Neural cell (in vitro differentiated cells): ENCODE measurements around the gene SLAMF1. TPM values are rescaled to one million over a fixed set of nuclear protein-coding genes. Genes with fewer than 3 reads are reported as not detected.

Experiments
- H2AFZ ChIP-seq: fragments of 200-600, 300-800 bp; sonication (generic), shearing (Covaris generic); 2 replicates; pipeline ENCODE4 v1.6.0; 2014; ENCODE audit warnings: low read depth, mild to moderate bottlenecking, antibody characterized with exemption, low read length, moderate library complexity
- H3F3A ChIP-seq: fragments of 200-600 bp; shearing (Covaris generic); 2 replicates; pipeline ENCODE4 v1.6.1; 2016; ENCODE audit warnings: mild to moderate bottlenecking, moderate library complexity, mixed read lengths, antibody characterized with exemption, low read length; ENCODE audit not compliant: insufficient read depth, poor library complexity, severe bottlenecking
- H3K27ac ChIP-seq: fragments of 200-600, 300-800 bp; sonication (generic), shearing (Covaris generic); 2 replicates; pipeline ENCODE4 v1.5.1; 2014; ENCODE audit warnings: mild to moderate bottlenecking, low read length, moderate library complexity
- H3K27me3 ChIP-seq: fragments of 300-800, 200-600 bp; sonication (generic), shearing (Covaris generic); 2 replicates; pipeline ENCODE4 v1.6.0; 2014; ENCODE audit warnings: mild to moderate bottlenecking, low read depth, low read length, moderate library complexity; ENCODE audit not compliant: insufficient read depth
- H3K36me3 ChIP-seq: fragments of 300-800, 200-600 bp; sonication (generic), shearing (Covaris generic); 2 replicates; pipeline ENCODE4 v1.5.1; 2014; ENCODE audit warnings: mild to moderate bottlenecking, antibody characterized with exemption, low read length, moderate library complexity; ENCODE audit not compliant: insufficient read depth
- H3K4me2 ChIP-seq: fragments of 300-800, 200-600 bp; sonication (generic), shearing (Covaris generic); 2 replicates; pipeline ENCODE4 v1.6.0; 2014; ENCODE audit warnings: mild to moderate bottlenecking, low read length
- H3K4me3 ChIP-seq: fragments of 300-800, 200-600 bp; sonication (generic), shearing (Covaris generic); 2 replicates; pipeline ENCODE4 v1.5.1; 2014; ENCODE audit warnings: mild to moderate bottlenecking, low read length, moderate library complexity
- H3K79me2 ChIP-seq: fragments of 200-600 bp; shearing (Covaris generic); replicated peaks from 2 replicates; pipeline ENCODE4 v1.6.0; 2014; ENCODE audit warnings: mild to moderate bottlenecking, low read length, moderate library complexity; ENCODE audit not compliant: insufficient read depth
- H3K9ac ChIP-seq: fragments of 300-800, 200-600 bp; sonication (generic), shearing (Covaris generic); 2 replicates; pipeline ENCODE4 v1.6.1; 2016; ENCODE audit warnings: mild to moderate bottlenecking, low read length, mixed read lengths
- H3K9me2 ChIP-seq: fragments of 200-600 bp; shearing (Covaris generic); 2 replicates; pipeline ENCODE4 v1.6.1; 2016; ENCODE audit warnings: mild to moderate bottlenecking, low read length, mixed read lengths; ENCODE audit not compliant: insufficient read depth
- H3K9me3 ChIP-seq: fragments of 200-600, 300-800 bp; sonication (generic), shearing (Covaris generic); 2 replicates; pipeline ENCODE4 v1.6.1; 2016; ENCODE audit warnings: mild to moderate bottlenecking, mixed run types, low read length, moderate library complexity, mixed read lengths
- H4K20me1 ChIP-seq: fragments of 200-600 bp; shearing (Covaris generic); 2 replicates; pipeline ENCODE4 v1.6.1; 2016; ENCODE audit warnings: mild to moderate bottlenecking, mixed run types; ENCODE audit not compliant: insufficient read depth
- CTCF ChIP-seq: fragments of 450-650 bp; IDR thresholded peaks from 2 replicates; pipeline ENCODE4 v1.5.1; 2014; ENCODE audit warnings: antibody characterized with exemption, mild to moderate bottlenecking, moderate library complexity; ENCODE audit not compliant: poor library complexity, severe bottlenecking
- EP300 ChIP-seq: fragments of 450-650 bp; conservative IDR thresholded peaks from 2 replicates; pipeline ENCODE4 v1.6.1; 2014; ENCODE audit warnings: antibody characterized with exemption, mild to moderate bottlenecking, moderate library complexity; ENCODE audit not compliant: poor library complexity, severe bottlenecking
- MXI1 ChIP-seq: fragments of 450-650 bp; conservative IDR thresholded peaks from 2 replicates; pipeline ENCODE4 v1.6.1; 2014; ENCODE audit warnings: antibody characterized with exemption, mild to moderate bottlenecking; ENCODE audit not compliant: poor library complexity, severe bottlenecking
- POLR2AphosphoS5 ChIP-seq: IDR thresholded peaks from 2 replicates; pipeline ENCODE4 v1.6.1; 2012
- RAD21 ChIP-seq: fragments of 450-650 bp; conservative IDR thresholded peaks from 2 replicates; pipeline ENCODE4 v1.6.1; 2014; ENCODE audit warnings: antibody characterized with exemption, mild to moderate bottlenecking, moderate library complexity
- REST ChIP-seq: IDR thresholded peaks from 2 replicates; pipeline ENCODE4 v1.6.1; 2012; ENCODE audit warnings: borderline replicate concordance
- SMC3 ChIP-seq: fragments of 450-650 bp; conservative IDR thresholded peaks from 2 replicates; pipeline ENCODE4 v1.6.1; 2014; ENCODE audit warnings: antibody characterized with exemption, mild to moderate bottlenecking, moderate library complexity; ENCODE audit not compliant: poor library complexity
- TAF1 ChIP-seq: IDR thresholded peaks from 2 replicates; pipeline ENCODE4 v1.6.1; 2012; ENCODE audit warnings: low read depth
- polyA plus RNA-seq: library from polyadenylated mRNA; depleted of rRNA; stranded (reverse); fragments of >200 nt; gene quantifications from 2 replicates; pipeline ENCODE4 v1.2.3, GENCODE V29; 2014

Gene SLAMF1
- polyA plus RNA-seq, 1 donor from 2014 or later: not detected

GRCh38 chr1:160606611-160607010 is 40.2 kb downstream of the SLAMF1 start:
- no peak overlapping the region for H3K4me3 ChIP-seq
- no peaks in the 10 kb centered on the region for H4K20me1 ChIP-seq
- no peaks in the 10 kb centered on the region for H3K79me2 ChIP-seq
- no peaks in the 10 kb centered on the region for H3K9me3 ChIP-seq
- no peak for TF ChIP-seq REST
- no peak for TF ChIP-seq RAD21
- TF ChIP-seq CTCF: no peak
- no peak for TF ChIP-seq SMC3
- no peak for TF ChIP-seq MXI1
- TF ChIP-seq EP300: no peak
- no peak for TF ChIP-seq TAF1
- TF ChIP-seq POLR2AphosphoS5: no peak
- H3K36me3 ChIP-seq: no peaks in the 10 kb centered on the region
- H3K9ac ChIP-seq: no peak overlapping the region
- no peak overlapping the region for H2AFZ ChIP-seq
- no peaks in the 10 kb centered on the region for H3K27me3 ChIP-seq
- H3K27ac ChIP-seq: no peak overlapping the region
- H3K4me2 ChIP-seq: no peak overlapping the region
- H3K9me2 ChIP-seq: no peaks in the 10 kb centered on the region
- H3F3A ChIP-seq: no peaks in the 10 kb centered on the region

- TF ChIP-seq CTCF: no peak
- Histone ChIP-seq H3K27ac (no peak overlapping the region), H3K9me2 (no peaks in the 10 kb centered on the region), H3K9ac (no peak overlapping the region), H3K36me3 (no peaks in the 10 kb centered on the region), H2AFZ (no peak overlapping the region), H3F3A (no peaks in the 10 kb centered on the region), H4K20me1 (no peaks in the 10 kb centered on the region), H3K4me2 (no peak overlapping the region), H3K27me3 (no peaks in the 10 kb centered on the region), H3K79me2 (no peaks in the 10 kb centered on the region), H3K4me3 (no peak overlapping the region), H3K9me3 (no peaks in the 10 kb centered on the region)
Observed at GRCh38 chr1:160605792-160606479, 40.9 kb downstream of the SLAMF1 start.
